Suprapubic skin (tissue), 3 donors: ENCODE results near the gene CUL1.

Source experiments
- EP300 ChIP-seq: sonication (generic); formaldehyde crosslinking; IDR thresholded peaks from one replicate; pipeline ENCODE4 v1.6.1; 2017; ENCODE audit warnings: antibody characterized with exemption
- TF ChIP-seq, protein P1 (sequence below), 2 donors: fragments of 200-600 bp in 1 of 2; fragments of 450-650 bp in 1 of 2; sonication (generic) in 1 of 2; IDR thresholded peaks; one replicate each; pipeline ENCODE4 v1.5.1; 2016 to 2019; ENCODE audit warnings: antibody characterized with exemption in 2 of 2, mild to moderate bottlenecking in 1 of 2, moderate library complexity in 1 of 2

DNA sequence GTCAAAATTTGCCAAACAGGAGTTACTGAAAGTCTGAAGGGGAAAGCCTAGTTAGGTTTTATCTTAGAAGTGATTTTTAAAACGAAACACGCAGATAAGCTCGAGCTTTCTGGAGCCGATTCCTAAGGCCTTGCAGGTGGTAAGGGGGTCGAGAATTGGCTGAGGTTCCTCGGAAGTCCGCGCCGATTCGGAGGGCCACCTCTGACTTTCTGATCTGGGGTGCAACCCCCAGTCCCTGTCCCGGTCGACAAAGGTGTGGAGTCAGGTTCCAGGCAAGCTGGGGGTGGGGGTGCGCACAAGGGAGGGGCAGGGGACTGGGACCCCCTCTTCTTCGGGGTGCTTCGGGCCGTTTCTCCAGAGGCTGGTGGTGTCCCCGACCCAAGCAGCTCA, 701 bp upstream of the CUL1 start:
- no peak for TF ChIP-seq EP300
- TF ChIP-seq, protein P1, sequence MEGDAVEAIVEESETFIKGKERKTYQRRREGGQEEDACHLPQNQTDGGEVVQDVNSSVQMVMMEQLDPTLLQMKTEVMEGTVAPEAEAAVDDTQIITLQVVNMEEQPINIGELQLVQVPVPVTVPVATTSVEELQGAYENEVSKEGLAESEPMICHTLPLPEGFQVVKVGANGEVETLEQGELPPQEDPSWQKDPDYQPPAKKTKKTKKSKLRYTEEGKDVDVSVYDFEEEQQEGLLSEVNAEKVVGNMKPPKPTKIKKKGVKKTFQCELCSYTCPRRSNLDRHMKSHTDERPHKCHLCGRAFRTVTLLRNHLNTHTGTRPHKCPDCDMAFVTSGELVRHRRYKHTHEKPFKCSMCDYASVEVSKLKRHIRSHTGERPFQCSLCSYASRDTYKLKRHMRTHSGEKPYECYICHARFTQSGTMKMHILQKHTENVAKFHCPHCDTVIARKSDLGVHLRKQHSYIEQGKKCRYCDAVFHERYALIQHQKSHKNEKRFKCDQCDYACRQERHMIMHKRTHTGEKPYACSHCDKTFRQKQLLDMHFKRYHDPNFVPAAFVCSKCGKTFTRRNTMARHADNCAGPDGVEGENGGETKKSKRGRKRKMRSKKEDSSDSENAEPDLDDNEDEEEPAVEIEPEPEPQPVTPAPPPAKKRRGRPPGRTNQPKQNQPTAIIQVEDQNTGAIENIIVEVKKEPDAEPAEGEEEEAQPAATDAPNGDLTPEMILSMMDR (IDR thresholded peaks at IDR 0.05): no peak
